ENCODE data around the gene PLA2G2C. TPM values are rescaled to one million over a fixed set of nuclear protein-coding genes. Genes with fewer than 3 reads are reported as not detected.
A peak's percentile ranks its signal among the peaks of the same experiment; 100 is the strongest.

Gene PLA2G2C
- total and polyA plus RNA-seq, 2 donors (not counting 1 experiment from before 2014, with no cell fraction given) = 0.03 TPM; not detected in 1

DNA sequence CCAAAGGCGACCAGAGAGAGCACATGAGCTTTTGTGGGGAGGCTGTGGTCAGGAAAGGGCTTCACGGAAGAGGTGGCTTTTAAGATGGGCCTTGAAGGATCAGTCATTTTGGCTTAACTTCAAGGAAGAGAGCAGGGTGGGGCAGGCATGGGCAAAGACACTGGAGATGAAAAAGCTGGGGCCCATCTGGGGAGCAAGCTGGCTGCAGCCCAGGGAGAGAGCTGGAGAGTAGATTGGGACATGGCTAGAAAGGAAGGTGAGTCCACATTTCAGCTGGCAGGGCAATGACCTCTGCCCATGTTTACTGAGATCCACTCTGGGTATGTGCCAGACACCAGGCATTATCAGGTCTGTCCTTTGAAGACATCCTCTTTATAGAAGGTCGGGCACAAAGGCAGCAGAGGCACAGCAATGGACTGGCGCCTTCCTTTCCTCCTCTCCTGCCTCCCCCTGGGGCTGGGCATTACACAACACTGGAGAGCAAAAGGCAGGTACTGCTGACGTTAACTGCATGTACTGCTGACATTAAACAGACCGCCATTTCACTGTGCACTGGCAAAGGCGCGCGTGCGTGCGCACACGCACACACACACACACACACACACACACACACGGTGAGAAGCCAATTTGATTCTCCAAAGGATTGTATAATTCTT is 2.6 kb downstream of the PLA2G2C start:
- Histone ChIP-seq H3K27ac (ENCODE audit: low read length in 2 of 2) (no peak overlapping the region), H3K9me3 (ENCODE audit: control extremely low read depth in 1 of 3, control insufficient read depth in 2 of 3, insufficient read depth in 1 of 3, low read length in 2 of 3) (peaks cover 1 to 14% (median 7%) of the 10 kb centered on the region in 3 donors), H3K79me2 (ENCODE audit: control insufficient read depth, insufficient read depth, low read length) (no peaks in the 10 kb centered on the region), H3K4me2 (replicated peaks; ENCODE audit: low read depth, low read length, poor library complexity, severe bottlenecking) (no peak overlapping the region), H2AFZ (ENCODE audit: insufficient read depth, low read depth, low read length, poor library complexity, severe bottlenecking) (no peak overlapping the region), H3K9ac (ENCODE audit: low read length) (no peak overlapping the region), H3K4me1 (ENCODE audit: control insufficient read depth in 2 of 2, insufficient read depth in 2 of 2, low read length in 2 of 2) (peaks cover 19 to 21% of the 10 kb centered on the region in 2 donors), H3K27me3 (replicated peaks in 1 of 4; ENCODE audit: control extremely low read depth in 1 of 4, control insufficient read depth in 3 of 4, insufficient read depth in 4 of 4, low read length in 3 of 4) (peaks cover 0 to 31% (median 10%) of the 10 kb centered on the region in 4 experiments), H3K4me3 (ENCODE audit: control extremely low read depth in 1 of 5, extremely low read depth in 1 of 5, insufficient read depth in 1 of 5, low read depth in 2 of 5, low read length in 4 of 5) (no peak overlapping the region), H3K36me3 (replicated peaks in 1 of 2; ENCODE audit: control extremely low read depth in 1 of 2, control insufficient read depth in 1 of 2, extremely low read depth in 1 of 2, insufficient read depth in 2 of 2, low read length in 1 of 2) (no peaks in the 10 kb centered on the region), H4K20me1 (ENCODE audit: control insufficient read depth, insufficient read depth, low read length, poor library complexity, severe bottlenecking) (no peaks in the 10 kb centered on the region)
- Mint-ChIP-seq H3K4me3 (peak overlapping the region; percentile 3), H3K4me1 (peaks cover 21% of the 10 kb centered on the region), H3K27me3 (peaks cover 48% of the 10 kb centered on the region), H3K9me3 (ENCODE audit: insufficient read depth) (peaks cover 2% of the 10 kb centered on the region), H3K27ac (no peak overlapping the region)
- DNase-seq = no peak
- intact Hi-C loops (cut with micrococcal nuclease) = no loop called here
- no peak for ATAC-seq (ENCODE audit: low read depth)
- 74% methylated on average over 5 of the region's 13 CpGs for WGBS (ENCODE audit: insufficient coverage)
- POLR2A ChIA-PET = interaction anchor here (0.7 kb wide), 1 partner anchor 81 kb away, joined by 3 read pairs; no protein-coding TSS in a partner anchor
- no peak for TF ChIP-seq EZH2 (IDR thresholded peaks at IDR 0.05; ENCODE audit: borderline replicate concordance, insufficient read depth, low read depth, low read length, poor library complexity, severe bottlenecking)
- TF ChIP-seq, protein P1, sequence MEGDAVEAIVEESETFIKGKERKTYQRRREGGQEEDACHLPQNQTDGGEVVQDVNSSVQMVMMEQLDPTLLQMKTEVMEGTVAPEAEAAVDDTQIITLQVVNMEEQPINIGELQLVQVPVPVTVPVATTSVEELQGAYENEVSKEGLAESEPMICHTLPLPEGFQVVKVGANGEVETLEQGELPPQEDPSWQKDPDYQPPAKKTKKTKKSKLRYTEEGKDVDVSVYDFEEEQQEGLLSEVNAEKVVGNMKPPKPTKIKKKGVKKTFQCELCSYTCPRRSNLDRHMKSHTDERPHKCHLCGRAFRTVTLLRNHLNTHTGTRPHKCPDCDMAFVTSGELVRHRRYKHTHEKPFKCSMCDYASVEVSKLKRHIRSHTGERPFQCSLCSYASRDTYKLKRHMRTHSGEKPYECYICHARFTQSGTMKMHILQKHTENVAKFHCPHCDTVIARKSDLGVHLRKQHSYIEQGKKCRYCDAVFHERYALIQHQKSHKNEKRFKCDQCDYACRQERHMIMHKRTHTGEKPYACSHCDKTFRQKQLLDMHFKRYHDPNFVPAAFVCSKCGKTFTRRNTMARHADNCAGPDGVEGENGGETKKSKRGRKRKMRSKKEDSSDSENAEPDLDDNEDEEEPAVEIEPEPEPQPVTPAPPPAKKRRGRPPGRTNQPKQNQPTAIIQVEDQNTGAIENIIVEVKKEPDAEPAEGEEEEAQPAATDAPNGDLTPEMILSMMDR (IDR thresholded peaks at IDR 0.05) = no peak
- CTCF ChIA-PET = no interaction called here

DNA sequence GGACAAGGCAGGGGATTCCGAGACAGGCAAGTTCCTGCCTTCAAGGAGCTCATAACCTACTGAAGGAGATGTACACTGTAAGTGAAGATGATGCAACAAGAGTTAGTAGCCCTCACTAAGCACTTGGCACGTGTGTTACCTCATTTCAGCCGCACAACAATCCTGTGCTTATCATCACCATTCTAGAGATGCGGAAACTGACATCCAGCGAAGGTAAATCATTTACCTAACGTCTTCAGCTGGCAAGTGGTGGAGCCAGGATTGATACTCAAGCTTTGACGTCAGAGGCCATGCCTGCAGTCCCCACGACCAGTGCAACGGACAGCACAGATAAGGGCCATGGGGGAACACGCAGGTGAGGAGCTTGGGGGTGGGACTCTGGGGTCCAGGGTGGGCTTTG is 3.3 kb downstream of the PLA2G2C start:
- H3K4me3 ChIP-seq (ENCODE audit: control extremely low read depth in 1 of 5, extremely low read depth in 1 of 5, insufficient read depth in 1 of 5, low read depth in 2 of 5, low read length in 4 of 5) = no peak overlapping the region
- H3K36me3 ChIP-seq (replicated peaks in 1 of 2; ENCODE audit: control extremely low read depth in 1 of 2, control insufficient read depth in 1 of 2, extremely low read depth in 1 of 2, insufficient read depth in 2 of 2, low read length in 1 of 2) = no peaks in the 10 kb centered on the region
- CTCF ChIA-PET = interaction anchor here (5.4 kb wide), 1 partner anchor 12 kb away, joined by 32 read pairs; no protein-coding TSS in a partner anchor
- Mint-ChIP-seq H3K27me3 (peaks cover 41% of the 10 kb centered on the region), H3K9me3 (ENCODE audit: insufficient read depth) (peaks cover 2% of the 10 kb centered on the region), H3K27ac (no peak overlapping the region), H3K4me1 (peaks cover 21% of the 10 kb centered on the region), H3K4me3 (no peak overlapping the region)
- H4K20me1 ChIP-seq (ENCODE audit: control insufficient read depth, insufficient read depth, low read length, poor library complexity, severe bottlenecking) = no peaks in the 10 kb centered on the region
- H3K79me2 ChIP-seq (ENCODE audit: control insufficient read depth, insufficient read depth, low read length) = no peaks in the 10 kb centered on the region
- intact Hi-C loops (cut with micrococcal nuclease) = no loop called here
- 94% methylated on average over 7 of the region's 10 CpGs for WGBS (ENCODE audit: insufficient coverage)
- H3K9me3 ChIP-seq (ENCODE audit: control extremely low read depth in 1 of 3, control insufficient read depth in 2 of 3, insufficient read depth in 1 of 3, low read length in 2 of 3) = peaks cover 1 to 14% (median 7%) of the 10 kb centered on the region in 3 donors
- no peak overlapping the region for H3K9ac ChIP-seq (ENCODE audit: low read length)
- H3K4me2 ChIP-seq (replicated peaks; ENCODE audit: low read depth, low read length, poor library complexity, severe bottlenecking) = no peak overlapping the region
- no peak for DNase-seq
- no peak overlapping the region for H2AFZ ChIP-seq (ENCODE audit: insufficient read depth, low read depth, low read length, poor library complexity, severe bottlenecking)
- POLR2A ChIA-PET = no interaction called here
- TF ChIP-seq EZH2 (IDR thresholded peaks at IDR 0.05; ENCODE audit: borderline replicate concordance, insufficient read depth, low read depth, low read length, poor library complexity, severe bottlenecking) = no peak
- TF ChIP-seq, protein P1 (IDR thresholded peaks at IDR 0.05) = no peak
- ATAC-seq (ENCODE audit: low read depth) = no peak
- H3K27me3 ChIP-seq (replicated peaks in 1 of 4; ENCODE audit: control extremely low read depth in 1 of 4, control insufficient read depth in 3 of 4, insufficient read depth in 4 of 4, low read length in 3 of 4) = peaks cover 0 to 30% (median 7%) of the 10 kb centered on the region in 4 experiments
- H3K4me1 ChIP-seq (ENCODE audit: control insufficient read depth in 2 of 2, insufficient read depth in 2 of 2, low read length in 2 of 2) = peaks cover 19 to 21% of the 10 kb centered on the region in 2 donors
- no peak overlapping the region for H3K27ac ChIP-seq (ENCODE audit: low read length in 2 of 2)

All from B cell (primary cell).